Spleen (tissue), 13 donors: ENCODE data around the gene PDE4D. TPM values are rescaled to one million over a fixed set of nuclear protein-coding genes. Genes with fewer than 3 reads are reported as not detected.

Experiments
- DNase-seq: peaks from one replicate; pipeline ENCODE4 v3.0.0-alpha.2; 2020
- H3K27ac ChIP-seq, 8 donors: fragments of 200-600 bp; sonication (generic) in 7 of 8; 1 replicate in 4 of 8; 2 replicates in 4 of 8; pipeline versions ENCODE4 v1.5.0 to v1.8.0; 2016 to 2021; ENCODE audit warnings: inconsistent platforms in 4 of 8, mild to moderate bottlenecking in 4 of 8, moderate library complexity in 1 of 8
- H3K27me3 ChIP-seq, 7 donors: fragments of 200-600 bp; sonication (generic) in 6 of 7; replicated peaks in 1 of 7; 1 replicate in 4 of 7; 2 replicates in 3 of 7; pipeline versions ENCODE4 v1.5.0 to v1.8.0; 2016 to 2021; ENCODE audit warnings: inconsistent platforms in 3 of 7, mild to moderate bottlenecking in 1 of 7
- H3K36me3 ChIP-seq, 6 donors: fragments of 200-600 bp; sonication (generic) in 5 of 6; 1 replicate in 4 of 6; 2 replicates in 2 of 6; pipeline versions ENCODE4 v1.5.0 to v1.8.0; 2016 to 2021; ENCODE audit warnings: inconsistent platforms in 2 of 6
- H3K4me1 ChIP-seq, 6 donors: fragments of 200-600 bp; sonication (generic) in 5 of 6; 1 replicate in 3 of 6; 2 replicates in 3 of 6; pipeline versions ENCODE4 v1.5.0 to v1.8.0; 2016 to 2021; ENCODE audit warnings: inconsistent platforms in 3 of 6
- H3K4me3 ChIP-seq, 8 donors: fragments of 200-600 bp; sonication (generic) in 7 of 8; 1 replicate in 4 of 8; 2 replicates in 4 of 8; pipeline versions ENCODE4 v1.5.0 to v1.8.0; 2016 to 2021; ENCODE audit warnings: inconsistent platforms in 4 of 8, mild to moderate bottlenecking in 4 of 8, moderate library complexity in 2 of 8
- H3K9me3 ChIP-seq, 8 donors: fragments of 200-600 bp; sonication (generic) in 7 of 8; 1 replicate in 4 of 8; 2 replicates in 4 of 8; pipeline versions ENCODE4 v1.5.0 to v1.8.0; 2016 to 2021; ENCODE audit warnings: inconsistent platforms in 4 of 8
- POLR2A ChIP-seq, 3 donors: fragments of 450-650 bp; IDR thresholded peaks; one replicate each; pipeline ENCODE4 v1.5.1; 2017; ENCODE audit warnings: antibody characterized with exemption in 3 of 3, mild to moderate bottlenecking in 1 of 3
- POLR2AphosphoS5 ChIP-seq, 3 donors: sonication (generic); formaldehyde crosslinking; IDR thresholded peaks; one replicate each; pipeline ENCODE4 v1.5.1; 2017; ENCODE audit warnings: antibody characterized with exemption in 3 of 3
- WGBS, 5 donors: extraction: QIAGEN DNeasy Blood & Tissue Kit in 3 of 5; methylation state at CpG; one replicate each; pipeline versions ENCODE4 v1.1.5 to v1.1.7; 2013 to 2018; 5-methylcytosine and 5-hydroxymethylcytosine counted together
- intact Hi-C: fragments of 100-400 bp; cut with DNase I; formaldehyde crosslinking; loops from one replicate; pipeline ENCODE4 v1.15.0; 2023; ENCODE audit warnings: low total_unique reads
- long read RNA-seq, 2 donors: transcript quantifications; one replicate each; lab custom pipeline, GENCODE V29; 2026
- polyA plus RNA-seq, 3 donors: library from polyadenylated mRNA; stranded (reverse); fragments of 200-250 nt; gene quantifications; one replicate each; pipeline ENCODE4 v1.2.1, GENCODE V29; 2013
- total RNA-seq, 7 donors: library from RNA; depleted of rRNA in 3 of 7; stranded (reverse); fragments of >200 nt in 3 of 7; fragmentation: NEBNext Ultra II Directional in 4 of 7; extraction: Animal tissue kit (Norgen Biotek cat#: 25700) in 4 of 7; gene quantifications; one replicate each; pipeline versions ENCODE4 v1.1.0 to v1.2.1, GENCODE V29; 2016 to 2021
- TF ChIP-seq, protein P1 (sequence below), 11 experiments: fragments of 200-600 bp in 7 of 11; fragments of 450-650 bp in 4 of 11; sonication (generic) in 4 of 11; IDR thresholded peaks in 8 of 11; conservative IDR thresholded peaks in 3 of 11; 1 replicate in 7 of 11; 2 replicates in 4 of 11; pipeline versions ENCODE4 v1.4.0 to v1.8.0; 2016 to 2021; ENCODE audit warnings: antibody characterized with exemption in 11 of 11, inconsistent platforms in 4 of 11, mild to moderate bottlenecking in 1 of 11
- donor health status: healthy with polysubstance abuse.
- donor health status: DM: no; HTN: no; CAD: no; lungs with moderate emphysema.
- donor health status: DM: no; HTN: no; CAD: no.
- donor health status: Bipolar disorder and iron deficiency.
- donor health status: healthy.
- donor health status: DM: no; HTN: no; CAD: no.
- donor health status: DM: yes; HTN: yes; CAD: no.

The PDE4D gene
- total RNA-seq (10 to 100 TPM; 13.0 to 51.8 (median 26.1) TPM), polyA plus RNA-seq (1 to 10 TPM in 2 of 3 donors, under 1 TPM in 1; 0.88 to 1.8 (median 1.4) TPM)
- long read RNA-seq, donor 1, partial matches to known transcripts = 0 of 1 reads
- long read RNA-seq, donor 1, other reads (novel, unspliced or antisense) = 0 of 1 reads
- long read RNA-seq, donor 2 = 0 reads

DNA sequence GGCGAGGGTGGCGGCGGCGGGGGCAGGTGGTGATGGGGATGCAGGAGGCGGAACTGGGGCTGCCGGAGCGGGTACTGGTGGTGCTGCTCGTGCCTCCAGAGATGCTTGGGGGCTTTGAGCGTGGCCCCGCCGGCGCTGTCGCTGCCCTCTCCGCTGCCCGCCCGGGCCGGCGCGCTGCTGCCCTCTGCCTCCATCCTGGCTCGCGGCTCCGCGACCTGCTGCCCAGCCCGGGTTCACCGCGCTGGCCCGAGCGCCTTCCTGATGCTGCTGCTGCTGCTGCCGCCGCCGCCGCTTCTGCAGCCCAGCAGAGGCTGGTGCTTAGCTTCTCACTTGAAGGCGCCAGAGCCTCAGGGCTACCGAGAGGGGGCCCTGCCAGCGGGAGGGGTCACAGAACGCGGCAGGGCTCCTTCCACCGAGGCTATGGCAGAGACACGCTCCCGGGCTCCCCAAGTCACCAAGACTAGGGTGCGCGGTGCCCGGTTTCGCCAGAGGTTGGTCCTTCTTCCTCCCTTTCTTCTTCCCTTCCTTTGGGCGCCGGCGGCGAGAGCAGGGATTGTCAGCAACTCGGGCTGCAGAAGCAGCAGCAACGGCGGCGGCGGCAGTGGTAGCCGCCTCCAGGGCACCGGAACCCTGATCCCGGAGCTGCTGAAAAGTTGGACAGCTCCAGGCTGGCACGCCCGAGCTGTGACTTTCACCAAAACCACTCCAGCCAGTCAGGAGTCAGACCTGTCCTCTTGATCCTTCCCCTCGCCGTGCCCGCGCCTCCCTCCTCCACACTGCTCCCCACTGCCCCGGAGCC lies at the start of gene PDE4D:
Gene PDE4D (minus strand): TSS at position 298 of the 799 bp plus-strand sequence.
- H3K4me1 ChIP-seq = peaks cover 3 to 10% (median 8%) of the 10 kb centered on the region in 6 donors
- 2 to 5% (median 4%) methylated on average over 35 to 63 of the region's 63 CpGs for WGBS, 5 donors
- intact Hi-C loops = no loop called here

GRCh38 chr5:59937633-59938032 lies 44.1 kb upstream of the PDE4D start:
- no peak overlapping the region for H3K4me3 ChIP-seq
- H3K4me1 ChIP-seq = no peaks in the 10 kb centered on the region
- no peak for DNase-seq
- H3K27me3 ChIP-seq = no peaks in the 10 kb centered on the region
- H3K27ac ChIP-seq = no peak overlapping the region
- no peaks in the 10 kb centered on the region for H3K9me3 ChIP-seq
- intact Hi-C loops = no loop called here
- WGBS, 5 donors = 72 to 94% (median 90%) methylated on average over 3 of the region's 3 CpGs
- H3K36me3 ChIP-seq = no peaks in the 10 kb centered on the region
- TF ChIP-seq POLR2AphosphoS5 (IDR thresholded peaks at IDR 0.05) = no peak
- no peak for TF ChIP-seq POLR2A (IDR thresholded peaks at IDR 0.05)
- TF ChIP-seq, protein P1, sequence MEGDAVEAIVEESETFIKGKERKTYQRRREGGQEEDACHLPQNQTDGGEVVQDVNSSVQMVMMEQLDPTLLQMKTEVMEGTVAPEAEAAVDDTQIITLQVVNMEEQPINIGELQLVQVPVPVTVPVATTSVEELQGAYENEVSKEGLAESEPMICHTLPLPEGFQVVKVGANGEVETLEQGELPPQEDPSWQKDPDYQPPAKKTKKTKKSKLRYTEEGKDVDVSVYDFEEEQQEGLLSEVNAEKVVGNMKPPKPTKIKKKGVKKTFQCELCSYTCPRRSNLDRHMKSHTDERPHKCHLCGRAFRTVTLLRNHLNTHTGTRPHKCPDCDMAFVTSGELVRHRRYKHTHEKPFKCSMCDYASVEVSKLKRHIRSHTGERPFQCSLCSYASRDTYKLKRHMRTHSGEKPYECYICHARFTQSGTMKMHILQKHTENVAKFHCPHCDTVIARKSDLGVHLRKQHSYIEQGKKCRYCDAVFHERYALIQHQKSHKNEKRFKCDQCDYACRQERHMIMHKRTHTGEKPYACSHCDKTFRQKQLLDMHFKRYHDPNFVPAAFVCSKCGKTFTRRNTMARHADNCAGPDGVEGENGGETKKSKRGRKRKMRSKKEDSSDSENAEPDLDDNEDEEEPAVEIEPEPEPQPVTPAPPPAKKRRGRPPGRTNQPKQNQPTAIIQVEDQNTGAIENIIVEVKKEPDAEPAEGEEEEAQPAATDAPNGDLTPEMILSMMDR (IDR thresholded peaks at IDR 0.05 in 8 of 11, conservative IDR thresholded peaks at IDR 0.05 in 3 of 11) = no peak

More for the DNA sequence above, at the start of gene PDE4D:
- H3K27ac ChIP-seq = no peak within 1 kb of the TSS
- no peaks in the 10 kb centered on the region for H3K36me3 ChIP-seq
- H3K27me3 ChIP-seq = peaks cover 0 to 49% (median 33%) of the 10 kb centered on the region in 7 donors
- peak; percentile 77 for DNase-seq
- no peaks in the 10 kb centered on the region for H3K9me3 ChIP-seq
- peak within 1 kb of the TSS in 6 of 8 donors; percentile 8 to 46 (median 14) for H3K4me3 ChIP-seq
- no peak for TF ChIP-seq POLR2A (IDR thresholded peaks at IDR 0.05)
- no peak for TF ChIP-seq POLR2AphosphoS5 (IDR thresholded peaks at IDR 0.05)
- TF ChIP-seq, protein P1 (IDR thresholded peaks at IDR 0.05 in 8 of 11, conservative IDR thresholded peaks at IDR 0.05 in 3 of 11) = no peak

DNA sequence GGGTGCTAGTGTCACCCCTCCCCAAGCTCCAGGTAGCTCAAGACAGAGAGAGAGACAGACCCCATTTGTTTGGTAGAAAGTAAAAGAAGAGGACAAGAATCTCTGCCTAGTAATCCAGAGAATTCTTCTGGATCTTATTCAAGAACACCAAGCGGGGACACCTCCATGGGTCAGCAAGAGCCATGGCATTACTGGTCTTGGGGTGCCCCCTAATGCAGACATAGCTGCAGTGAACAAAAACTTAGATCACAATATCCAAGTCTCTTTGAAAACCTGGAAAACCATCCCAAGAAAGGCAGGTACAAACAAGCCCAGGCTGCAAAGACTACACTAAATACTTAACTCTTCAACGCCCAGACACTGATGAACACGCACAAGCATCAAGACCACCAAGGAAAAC lies 29.9 kb upstream of the PDE4D start:
- H3K4me1 ChIP-seq = no peaks in the 10 kb centered on the region
- DNase-seq = no peak
- intact Hi-C loops = no loop called here
- H3K36me3 ChIP-seq = no peaks in the 10 kb centered on the region
- WGBS, 5 donors = 81 to 93% (median 87%) methylated on average over 3 of the region's 3 CpGs
- H3K27ac ChIP-seq = no peak overlapping the region
- no peak for TF ChIP-seq POLR2AphosphoS5 (IDR thresholded peaks at IDR 0.05)
- no peak for TF ChIP-seq POLR2A (IDR thresholded peaks at IDR 0.05)
- TF ChIP-seq, protein P1 (IDR thresholded peaks at IDR 0.05 in 8 of 11, conservative IDR thresholded peaks at IDR 0.05 in 3 of 11) = peak in 1 of 11 experiments; percentile 11
- no peaks in the 10 kb centered on the region for H3K9me3 ChIP-seq
- H3K4me3 ChIP-seq = no peak overlapping the region
- no peaks in the 10 kb centered on the region for H3K27me3 ChIP-seq

DNA sequence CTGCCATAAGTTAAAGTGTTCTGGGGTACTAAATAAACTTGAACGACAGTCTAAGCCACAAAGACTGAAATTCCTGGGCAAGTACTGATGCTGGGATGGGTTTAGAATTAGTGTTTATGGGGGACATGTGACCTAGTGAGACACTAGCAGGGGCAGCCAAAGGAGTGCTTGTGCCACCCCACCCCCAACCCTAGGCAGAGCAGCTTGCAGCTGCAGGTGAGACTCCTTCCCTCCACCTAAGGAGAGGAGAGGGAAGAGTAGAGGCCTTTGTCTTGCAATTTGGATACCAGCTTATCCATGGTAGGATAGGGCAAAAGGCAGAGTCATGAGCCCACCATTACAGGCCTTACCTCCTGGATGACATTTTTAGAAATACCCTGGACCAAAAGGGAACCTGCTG lies 28.7 kb upstream of the PDE4D start:
- intact Hi-C loops = no loop called here
- H3K36me3 ChIP-seq = no peaks in the 10 kb centered on the region
- no peaks in the 10 kb centered on the region for H3K9me3 ChIP-seq
- TF ChIP-seq, protein P1 (IDR thresholded peaks at IDR 0.05 in 8 of 11, conservative IDR thresholded peaks at IDR 0.05 in 3 of 11) = no peak
- no peak for TF ChIP-seq POLR2AphosphoS5 (IDR thresholded peaks at IDR 0.05)
- no peak for TF ChIP-seq POLR2A (IDR thresholded peaks at IDR 0.05)
- H3K27ac ChIP-seq = no peak overlapping the region
- DNase-seq = no peak
- no peaks in the 10 kb centered on the region for H3K4me1 ChIP-seq
- H3K4me3 ChIP-seq = no peak overlapping the region
- WGBS, 5 donors = 58 to 81% (median 67%) methylated on average over 1 of the region's 1 CpG
- no peaks in the 10 kb centered on the region for H3K27me3 ChIP-seq
